IPS DF 6.9 (cell line): ENCODE data around the gene SIRPA.
A peak's percentile ranks its signal among the peaks of the same experiment; 100 is the strongest.

Experiments
- DNase-seq: peaks from one replicate; pipeline ENCODE4 v3.0.0-alpha.2; 2013; ENCODE audit warnings: low read depth, low spot score
- H3K27ac ChIP-seq: one replicate; pipeline ENCODE4 v1.5.1; 2013; ENCODE audit warnings: low read length, control low read depth
- H3K27me3 ChIP-seq: 2 replicates; pipeline ENCODE4 v1.6.1; 2013; ENCODE audit warnings: mild to moderate bottlenecking, low read length; ENCODE audit not compliant: control insufficient read depth, insufficient read depth
- H3K36me3 ChIP-seq: 2 replicates; pipeline ENCODE4 v1.6.1; 2013; ENCODE audit warnings: low read length; ENCODE audit not compliant: control insufficient read depth, insufficient read depth
- H3K4me1 ChIP-seq: 2 replicates; pipeline ENCODE4 v1.6.1; 2013; ENCODE audit warnings: low read length; ENCODE audit not compliant: control insufficient read depth, insufficient read depth
- H3K4me3 ChIP-seq: 2 replicates; pipeline ENCODE4 v1.5.1; 2013; ENCODE audit warnings: mild to moderate bottlenecking, low read length
- H3K9me3 ChIP-seq: 2 replicates; pipeline ENCODE4 v1.6.1; 2013; ENCODE audit warnings: low read length, inconsistent platforms; ENCODE audit not compliant: control insufficient read depth, insufficient read depth
- WGBS: extraction: QIAGEN DNeasy Blood & Tissue Kit; methylation state at CpG from one replicate; pipeline ENCODE4 v1.1.7; 2013; ENCODE audit warnings: mixed read lengths, missing lambda C conversion rate; ENCODE audit not compliant: insufficient read length, insufficient coverage; 5-methylcytosine and 5-hydroxymethylcytosine counted together

Gene SIRPA

GRCh38 chr20:1946762-1947534 lies 51.7 kb downstream of the SIRPA start:
- Histone ChIP-seq H3K9me3 (no peaks in the 10 kb centered on the region), H3K36me3 (no peaks in the 10 kb centered on the region), H3K4me1 (0 out of 2 replicates have a peak, but pooled peaks cover 3% of the 10 kb centered on the region), H3K27ac (no peak overlapping the region), H3K27me3 (no peaks in the 10 kb centered on the region; the same call in 1 of the 2 replicates), H3K4me3 (peak overlapping the region; percentile 18; the same call in 1 of the 2 replicates)
- no CpG with 5 or more reads among the region's 39 CpGs for WGBS
- DNase-seq: peak; percentile 88

- DNase-seq: no peak
- WGBS: no CpG with 5 or more reads among the region's 14 CpGs
- no peaks in the 10 kb centered on the region; the same call in 1 of the 2 replicates for H3K27me3 ChIP-seq
Observed at GRCh38 chr20:1947535-1947846, 52.3 kb downstream of the SIRPA start.

DNA sequence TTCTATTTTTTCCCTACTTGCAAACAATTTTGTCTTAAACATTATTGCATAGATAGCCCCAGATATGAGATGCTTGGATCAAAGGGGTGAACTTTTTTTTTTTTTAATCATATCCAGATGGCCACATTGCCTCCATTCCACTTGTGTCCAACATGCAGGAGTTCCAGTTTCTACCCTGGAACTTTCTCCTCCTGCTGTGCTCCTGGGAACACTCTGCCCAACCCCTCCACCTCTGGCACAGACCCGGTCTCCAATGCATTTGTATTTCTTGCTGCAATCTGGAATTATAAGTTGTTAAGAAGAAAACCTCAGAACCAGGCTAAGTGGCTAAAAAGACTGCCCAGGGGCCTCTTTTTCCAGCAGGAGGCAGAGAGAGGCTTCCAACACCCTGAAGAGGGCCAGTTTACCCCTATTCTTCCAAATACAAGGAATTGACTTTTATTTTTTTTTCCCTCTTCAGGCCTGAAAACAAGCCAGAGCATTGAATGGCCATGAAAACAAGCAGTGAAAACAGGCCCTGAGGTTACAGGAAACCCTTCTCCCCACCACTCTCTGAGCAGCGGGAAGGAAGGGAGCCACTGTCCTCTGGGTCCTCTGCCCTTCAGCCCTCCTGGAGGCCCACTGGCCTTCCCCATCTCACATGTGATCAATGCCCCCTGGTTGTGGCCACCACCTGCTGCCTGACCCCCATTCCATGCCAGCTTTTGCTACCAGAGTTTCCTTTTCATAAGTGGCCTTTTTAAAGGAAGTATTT lies 54.3 kb downstream of the SIRPA start:
- H3K4me1 ChIP-seq: 0 out of 2 replicates have a peak, but pooled peaks cover 3% of the 10 kb centered on the region

More at GRCh38 chr20:1947535-1947846, 52.3 kb downstream of the SIRPA start:
- Histone ChIP-seq H3K4me3 (no peak overlapping the region; the same call in 1 of the 2 replicates), H3K36me3 (no peaks in the 10 kb centered on the region), H3K4me1 (0 out of 2 replicates have a peak, but pooled peaks cover 3% of the 10 kb centered on the region), H3K27ac (no peak overlapping the region), H3K9me3 (no peaks in the 10 kb centered on the region)

DNA sequence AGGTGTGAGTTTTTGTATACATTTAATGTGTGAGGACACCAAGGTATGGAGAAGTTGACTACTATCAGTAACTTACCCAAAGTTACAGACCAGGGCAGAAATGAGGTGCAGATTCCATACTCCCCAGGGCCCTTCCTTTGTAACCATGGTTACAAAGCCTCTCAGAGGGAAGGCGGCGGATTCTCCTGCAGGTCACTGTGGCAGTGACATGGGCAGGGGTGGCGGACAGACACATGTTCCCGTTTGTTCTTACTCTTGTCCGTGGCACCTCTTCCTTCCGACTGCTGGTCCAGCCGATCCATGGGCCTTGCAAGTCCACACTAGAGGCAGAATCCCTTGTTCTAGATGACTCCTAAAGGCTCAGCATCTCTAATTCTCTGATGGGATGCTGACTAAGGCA lies 55.6 kb downstream of the SIRPA start:
- H3K4me3 ChIP-seq: no peak overlapping the region

More for the DNA sequence above, 54.3 kb downstream of the SIRPA start:
- DNase-seq: no peak
- H3K36me3 ChIP-seq: no peaks in the 10 kb centered on the region
- no peaks in the 10 kb centered on the region; the same call in 1 of the 2 replicates for H3K27me3 ChIP-seq
- no peak overlapping the region for H3K27ac ChIP-seq
- no peak overlapping the region for H3K4me3 ChIP-seq
- no CpG with 5 or more reads among the region's 2 CpGs for WGBS
- H3K9me3 ChIP-seq: no peaks in the 10 kb centered on the region

DNA sequence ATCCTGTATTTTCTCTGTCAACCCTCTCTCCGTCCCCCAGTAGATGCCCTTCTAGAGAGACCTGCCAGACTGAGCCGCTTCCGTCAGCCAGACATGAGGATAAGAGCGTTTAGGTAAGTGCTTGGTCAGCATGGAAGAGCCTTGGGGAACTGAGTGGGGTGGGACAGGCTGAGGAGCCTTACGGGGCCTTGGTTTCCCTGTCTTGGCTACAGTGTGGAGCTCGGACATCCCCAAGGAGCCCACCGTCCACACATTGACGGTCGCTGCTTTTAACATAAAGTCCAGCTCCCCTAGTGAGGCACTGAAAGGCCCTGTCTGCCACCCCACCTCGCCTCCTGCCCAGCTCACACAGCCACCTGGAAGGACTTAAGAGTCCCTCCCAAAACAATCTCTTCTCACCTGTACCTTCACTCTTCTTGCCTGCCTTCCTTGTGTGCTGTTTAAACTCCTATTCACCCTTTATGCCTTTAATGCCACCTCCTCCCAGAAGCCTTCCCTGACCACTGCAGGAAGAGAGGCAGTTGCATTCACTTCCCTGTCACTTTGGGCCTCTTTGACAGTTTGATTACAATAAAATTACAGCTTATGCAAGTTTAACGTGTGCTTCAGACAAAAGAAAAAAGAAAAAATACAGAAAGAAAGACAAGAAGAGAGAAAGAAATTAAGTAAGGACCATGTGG lies 56.4 kb downstream of the SIRPA start:
- H3K27me3 ChIP-seq: no peaks in the 10 kb centered on the region; the same call in 1 of the 2 replicates
- H3K27ac ChIP-seq: no peak overlapping the region
- no peak overlapping the region for H3K4me3 ChIP-seq
- H3K36me3 ChIP-seq: no peaks in the 10 kb centered on the region
- no peaks in the 10 kb centered on the region for H3K9me3 ChIP-seq
- WGBS: no CpG with 5 or more reads among the region's 11 CpGs
- DNase-seq: no peak
- H3K4me1 ChIP-seq: peaks cover 3% of the 10 kb centered on the region; the same call in 1 of the 2 replicates

More for the DNA sequence above, 55.6 kb downstream of the SIRPA start:
- H3K36me3 ChIP-seq: no peaks in the 10 kb centered on the region
- H3K4me1 ChIP-seq: peaks cover 3% of the 10 kb centered on the region; the same call in 1 of the 2 replicates
- H3K27ac ChIP-seq: no peak overlapping the region
- H3K9me3 ChIP-seq: no peaks in the 10 kb centered on the region
- H3K27me3 ChIP-seq: no peaks in the 10 kb centered on the region; the same call in 1 of the 2 replicates
- WGBS: no CpG with 5 or more reads among the region's 7 CpGs
- no peak for DNase-seq

- DNase-seq: no peak
- H3K27me3 ChIP-seq: no peaks in the 10 kb centered on the region
- H3K36me3 ChIP-seq: no peaks in the 10 kb centered on the region
- peaks cover 3% of the 10 kb centered on the region; the same call in 1 of the 2 replicates for H3K4me1 ChIP-seq
- H3K27ac ChIP-seq: no peak overlapping the region
- no CpG with 5 or more reads among the region's 6 CpGs for WGBS
- H3K4me3 ChIP-seq: no peak overlapping the region
- no peaks in the 10 kb centered on the region for H3K9me3 ChIP-seq
Observed at GRCh38 chr20:1952737-1953530, 57.7 kb downstream of the SIRPA start.

- no CpG with 5 or more reads among the region's 5 CpGs for WGBS
- H3K4me1 ChIP-seq: peaks cover 3% of the 10 kb centered on the region; the same call in 1 of the 2 replicates
- H3K4me3 ChIP-seq: no peak overlapping the region
- no peaks in the 10 kb centered on the region for H3K27me3 ChIP-seq
- H3K9me3 ChIP-seq: no peaks in the 10 kb centered on the region
- H3K36me3 ChIP-seq: no peaks in the 10 kb centered on the region
- no peak overlapping the region for H3K27ac ChIP-seq
- DNase-seq: no peak
Observed at GRCh38 chr20:1953621-1954020, 58.4 kb downstream of the SIRPA start.

DNA sequence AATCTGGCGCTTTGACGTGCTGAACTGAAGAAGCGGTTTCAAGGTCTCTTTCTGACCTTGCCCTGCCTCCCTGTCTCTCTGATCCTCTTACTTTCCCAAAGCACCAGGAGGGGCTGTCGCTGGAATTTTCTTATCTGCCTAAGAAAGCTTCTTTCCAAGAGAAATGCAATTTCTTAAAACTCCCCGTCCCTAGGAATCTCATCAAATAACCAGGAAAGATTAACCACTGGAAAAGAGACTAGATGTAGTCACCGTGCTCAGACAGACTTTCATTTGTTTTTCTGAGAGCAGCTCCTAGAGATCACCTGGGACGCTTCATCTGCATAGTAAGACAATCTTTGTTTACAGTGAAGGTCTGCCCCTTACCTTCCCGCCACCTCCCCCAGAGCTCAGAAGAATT lies 60.0 kb downstream of the SIRPA start:
- no CpG with 5 or more reads among the region's 8 CpGs for WGBS
- no peaks in the 10 kb centered on the region for H3K27me3 ChIP-seq
- no peak overlapping the region for H3K27ac ChIP-seq
- no peaks in the 10 kb centered on the region for H3K9me3 ChIP-seq
- no peaks in the 10 kb centered on the region for H3K36me3 ChIP-seq
- H3K4me1 ChIP-seq: peaks cover 3% of the 10 kb centered on the region; the same call in 1 of the 2 replicates
- no peak overlapping the region for H3K4me3 ChIP-seq
- DNase-seq: no peak

GRCh38 chr20:1958426-1958825 lies 63.2 kb downstream of the SIRPA start:
- no peak for DNase-seq
- H3K9me3 ChIP-seq: no peaks in the 10 kb centered on the region
- WGBS: no CpG with 5 or more reads among the region's 2 CpGs
- no peaks in the 10 kb centered on the region for H3K36me3 ChIP-seq
- H3K27ac ChIP-seq: no peak overlapping the region
- no peaks in the 10 kb centered on the region; the same call in 1 of the 2 replicates for H3K4me1 ChIP-seq
- H3K4me3 ChIP-seq: no peak overlapping the region
- H3K27me3 ChIP-seq: no peaks in the 10 kb centered on the region
